Activated naive CD8-positive, alpha-beta T cell treated with anti-CD3 and anti-CD28 coated beads, Interleukin-2, amount 10 ng/mL, durations not matched to agents 7 days and 5 days (primary cell): ENCODE results near the gene PDE4D. TPM values are rescaled to one million over a fixed set of nuclear protein-coding genes. Genes with fewer than 3 reads are reported as not detected.

Source experiments
- ATAC-seq: fragments of 150-1000 bp; cut with Tn5 transposase; one replicate; pipeline ENCODE4 v1.10.0; 2021; ENCODE audit warnings: low read depth, moderate library complexity
- POLR2A ChIA-PET: fragments of 350-600 bp; sonication (Branson Sonifier 250); formaldehyde crosslinking; loops from one replicate; lab custom pipeline; 2021; ENCODE audit warnings: antibody characterized with exemption; lab: Charles Lee
- DNase-seq: peaks from one replicate; pipeline ENCODE4 v3.0.0; 2021
- H3K27ac Mint-ChIP-seq: one replicate; pipeline ENCODE4 v1.8.0; 2022; ENCODE audit warnings: mild to moderate bottlenecking, mixed read lengths
- H3K27me3 Mint-ChIP-seq: one replicate; pipeline ENCODE4 v1.8.0; 2022; ENCODE audit warnings: mild to moderate bottlenecking, moderate library complexity, mixed read lengths
- H3K36me3 Mint-ChIP-seq: one replicate; pipeline ENCODE4 v1.8.0; 2021; ENCODE audit warnings: mild to moderate bottlenecking, mixed read lengths
- H3K4me1 Mint-ChIP-seq: one replicate; pipeline ENCODE4 v1.8.0; 2021; ENCODE audit warnings: mixed read lengths
- H3K4me3 Mint-ChIP-seq: one replicate; pipeline ENCODE4 v1.8.0; 2022; ENCODE audit warnings: mild to moderate bottlenecking, moderate library complexity, mixed read lengths
- H3K9me3 Mint-ChIP-seq: one replicate; pipeline ENCODE4 v1.8.0; 2021; ENCODE audit warnings: mixed read lengths
- total RNA-seq, 2 experiments: library from RNA; stranded (reverse); gene quantifications; one replicate each; pipeline ENCODE4 v1.2.3, GENCODE V29; 2021

The PDE4D gene
- total RNA-seq, 2 experiments from 2014 or later: 65.1 to 67.1 TPM

DNA sequence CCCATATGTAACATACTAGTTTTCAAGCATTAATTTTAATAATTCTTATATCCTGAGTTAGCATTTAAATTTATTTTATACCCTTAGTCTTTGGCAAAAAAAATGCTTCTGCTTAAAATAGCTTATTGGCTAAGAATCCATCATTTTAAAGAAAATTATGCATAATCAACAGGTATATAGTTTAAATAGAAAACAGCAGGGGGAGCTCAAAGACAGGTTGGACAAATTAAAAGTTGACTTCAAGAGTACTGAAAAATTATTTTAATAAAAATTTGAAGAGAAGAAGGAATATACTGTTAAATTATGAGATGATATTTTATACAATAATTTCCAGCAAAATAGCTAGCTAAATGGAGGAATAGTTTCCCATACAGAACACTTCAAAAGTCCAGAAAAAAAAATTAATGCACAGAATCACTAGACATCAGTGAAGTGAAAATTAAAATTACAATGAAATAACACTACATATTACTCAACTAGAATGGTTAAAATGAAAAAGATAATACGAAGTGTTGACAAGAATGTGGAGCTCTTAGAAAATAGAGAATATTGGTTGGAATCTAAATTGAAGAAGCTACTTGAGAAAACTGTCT, 387.1 kb downstream of the PDE4D start:
- H3K27ac Mint-ChIP-seq: no peak overlapping the region
- H3K4me1 Mint-ChIP-seq: no peaks in the 10 kb centered on the region
- H3K27me3 Mint-ChIP-seq: peaks cover 12% of the 10 kb centered on the region
- no peaks in the 10 kb centered on the region for H3K36me3 Mint-ChIP-seq
- POLR2A ChIA-PET: interaction anchor here (0.6 kb wide), 1 partner anchor 294 kb away, joined by 3 read pairs; no protein-coding TSS in a partner anchor
- H3K9me3 Mint-ChIP-seq: no peaks in the 10 kb centered on the region
- DNase-seq (no peak), ATAC-seq (no peak)
- H3K4me3 Mint-ChIP-seq: no peak overlapping the region

DNA sequence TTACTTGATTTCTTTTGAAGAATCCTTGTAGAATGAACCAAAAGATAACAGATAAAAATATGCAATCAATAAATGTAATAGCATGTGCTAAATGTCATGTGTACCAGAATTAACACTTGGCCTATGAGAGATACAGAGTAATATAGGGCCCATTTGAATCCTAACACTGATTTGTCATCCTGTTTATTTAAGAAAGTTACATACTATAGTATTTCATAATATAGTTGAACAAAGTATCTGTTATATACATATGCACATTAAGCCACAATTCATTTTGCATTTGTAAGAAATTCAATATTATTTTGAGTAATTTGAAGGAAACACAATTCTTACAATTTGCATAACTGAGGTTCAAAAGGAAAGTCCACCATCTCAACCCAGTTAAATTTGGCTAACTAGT, 389.5 kb downstream of the PDE4D start:
- ATAC-seq (no peak), DNase-seq (no peak)
- POLR2A ChIA-PET: no interaction called here
- H3K27me3 Mint-ChIP-seq: peaks cover 12% of the 10 kb centered on the region
- H3K9me3 Mint-ChIP-seq: no peaks in the 10 kb centered on the region
- no peak overlapping the region for H3K4me3 Mint-ChIP-seq
- no peak overlapping the region for H3K27ac Mint-ChIP-seq
- H3K36me3 Mint-ChIP-seq: no peaks in the 10 kb centered on the region
- H3K4me1 Mint-ChIP-seq: no peaks in the 10 kb centered on the region

DNA sequence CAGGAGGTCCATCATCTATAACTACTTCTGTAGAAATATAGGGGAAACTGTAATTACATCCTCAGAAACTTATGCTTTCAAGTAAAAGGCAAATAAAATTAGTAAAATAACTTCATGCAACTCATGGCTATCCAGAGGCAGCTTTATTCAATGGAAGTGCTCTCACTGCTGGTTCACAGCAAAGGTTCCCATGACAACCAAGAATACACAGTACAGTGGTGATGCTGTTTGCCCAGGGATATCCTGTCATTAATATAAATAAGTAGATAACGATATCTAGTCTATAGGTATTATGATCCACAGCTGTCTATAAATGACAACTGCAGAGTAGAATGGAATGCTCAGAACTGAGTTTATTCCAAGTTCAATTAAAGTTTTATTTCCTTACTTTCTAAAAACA, 390.3 kb downstream of the PDE4D start:
- no peaks in the 10 kb centered on the region for H3K36me3 Mint-ChIP-seq
- no peak overlapping the region for H3K4me3 Mint-ChIP-seq
- DNase-seq (no peak), ATAC-seq (no peak)
- POLR2A ChIA-PET: no interaction called here
- no peaks in the 10 kb centered on the region for H3K4me1 Mint-ChIP-seq
- peaks cover 17% of the 10 kb centered on the region for H3K27me3 Mint-ChIP-seq
- no peaks in the 10 kb centered on the region for H3K9me3 Mint-ChIP-seq
- H3K27ac Mint-ChIP-seq: no peak overlapping the region

DNA sequence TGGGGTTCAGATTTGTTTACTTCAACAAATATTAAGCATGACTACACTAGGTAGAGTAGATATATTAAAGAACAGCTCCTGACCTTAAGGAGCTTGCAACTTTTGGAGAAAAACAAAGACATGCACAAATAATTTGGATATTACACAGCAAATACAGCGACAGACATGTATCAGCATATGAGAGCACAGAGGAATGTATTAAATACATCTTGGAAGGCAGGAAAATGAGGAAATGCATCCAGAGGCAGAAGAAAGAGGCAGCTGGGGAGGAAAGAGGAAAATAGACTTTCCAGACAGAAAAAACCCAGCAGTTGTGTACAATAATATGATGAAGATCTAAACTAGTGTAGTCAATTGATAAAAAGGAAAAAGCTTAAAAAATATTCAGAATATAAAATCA, 392.2 kb downstream of the PDE4D start:
- H3K36me3 Mint-ChIP-seq: no peaks in the 10 kb centered on the region
- H3K9me3 Mint-ChIP-seq: no peaks in the 10 kb centered on the region
- H3K27ac Mint-ChIP-seq: no peak overlapping the region
- H3K4me1 Mint-ChIP-seq: no peaks in the 10 kb centered on the region
- ATAC-seq: no peak
- no peak overlapping the region for H3K4me3 Mint-ChIP-seq
- DNase-seq: no peak
- POLR2A ChIA-PET: no interaction called here
- H3K27me3 Mint-ChIP-seq: peaks cover 18% of the 10 kb centered on the region

DNA sequence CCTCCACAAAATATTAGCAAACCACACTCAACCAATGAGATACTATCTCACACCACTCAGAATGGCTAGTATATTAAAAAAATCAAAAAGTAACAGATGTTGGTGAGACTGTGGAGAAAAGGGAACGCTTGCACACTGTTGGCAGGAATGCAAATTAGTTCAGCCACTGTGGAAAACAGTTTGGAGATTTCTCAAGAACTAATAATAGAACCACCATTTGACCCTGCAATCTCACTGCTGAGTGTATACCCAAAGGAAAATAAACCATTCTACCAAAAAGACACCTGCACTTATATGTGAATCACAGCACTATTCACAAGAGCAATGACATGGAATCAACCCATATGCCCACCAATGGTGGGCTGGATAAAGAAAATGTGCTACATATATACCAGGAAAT, 393.5 kb downstream of the PDE4D start:
- Mint-ChIP-seq H3K4me1 (no peaks in the 10 kb centered on the region), H3K36me3 (no peaks in the 10 kb centered on the region), H3K9me3 (no peaks in the 10 kb centered on the region), H3K27me3 (peaks cover 18% of the 10 kb centered on the region), H3K27ac (no peak overlapping the region), H3K4me3 (no peak overlapping the region)
- DNase-seq (no peak), ATAC-seq (no peak)
- POLR2A ChIA-PET: no interaction called here

DNA sequence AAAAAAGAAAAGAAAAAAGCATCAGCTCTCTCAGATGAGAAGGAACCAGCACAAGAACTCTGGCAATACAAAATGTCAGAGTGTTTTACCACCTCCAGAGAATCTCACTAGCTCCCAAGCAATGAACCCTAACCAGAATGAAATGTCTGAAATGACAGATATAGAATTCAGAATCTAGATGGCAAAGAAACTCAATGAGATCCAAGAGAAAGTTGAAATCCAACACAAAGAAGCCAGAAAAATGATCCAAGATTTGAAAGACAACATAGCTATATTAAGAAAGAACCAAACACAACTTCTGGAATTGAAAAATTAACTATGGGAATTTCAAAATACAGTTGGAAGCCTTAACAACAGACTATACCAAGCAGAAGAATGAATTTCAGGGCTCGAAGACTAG, 396.3 kb downstream of the PDE4D start:
- Mint-ChIP-seq H3K4me1 (no peaks in the 10 kb centered on the region), H3K27me3 (peaks cover 14% of the 10 kb centered on the region), H3K36me3 (no peaks in the 10 kb centered on the region), H3K27ac (no peak overlapping the region), H3K4me3 (no peak overlapping the region), H3K9me3 (no peaks in the 10 kb centered on the region)
- DNase-seq (no peak), ATAC-seq (no peak)
- POLR2A ChIA-PET: no interaction called here

DNA sequence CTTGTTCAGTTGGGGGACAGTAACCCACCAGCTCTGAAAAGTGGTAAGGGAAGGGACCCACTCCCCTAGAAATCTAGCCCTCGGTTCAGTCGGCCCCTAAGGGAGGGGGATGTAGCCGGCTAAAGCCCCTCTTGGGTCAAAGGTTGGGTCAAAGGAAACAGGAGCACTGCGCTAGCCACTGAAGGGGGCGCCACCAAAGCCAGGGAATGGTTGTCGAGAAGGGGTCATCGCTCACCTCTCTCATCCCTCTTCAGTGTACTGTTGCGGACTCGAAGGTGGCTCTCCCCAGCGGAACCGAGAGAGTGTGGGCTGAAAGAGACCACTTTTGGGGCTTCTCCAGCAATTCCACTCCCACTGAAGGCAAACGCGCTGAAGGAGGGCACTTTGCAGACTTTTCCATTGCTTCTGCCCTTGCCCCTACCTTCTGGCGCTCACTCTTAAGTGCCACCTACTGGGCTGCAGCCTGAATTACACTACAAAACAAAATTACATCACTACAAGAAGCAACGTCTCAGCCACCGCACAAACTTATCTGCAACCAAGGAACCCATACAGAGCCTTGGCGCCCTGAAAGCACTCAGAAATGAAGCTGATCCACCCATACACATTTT, 396.9 kb downstream of the PDE4D start:
- Mint-ChIP-seq H3K27me3 (peaks cover 14% of the 10 kb centered on the region), H3K27ac (no peak overlapping the region), H3K4me3 (no peak overlapping the region), H3K4me1 (no peaks in the 10 kb centered on the region), H3K36me3 (no peaks in the 10 kb centered on the region), H3K9me3 (no peaks in the 10 kb centered on the region)
- DNase-seq (peak; percentile 26), ATAC-seq (no peak)
- POLR2A ChIA-PET: no interaction called here

DNA sequence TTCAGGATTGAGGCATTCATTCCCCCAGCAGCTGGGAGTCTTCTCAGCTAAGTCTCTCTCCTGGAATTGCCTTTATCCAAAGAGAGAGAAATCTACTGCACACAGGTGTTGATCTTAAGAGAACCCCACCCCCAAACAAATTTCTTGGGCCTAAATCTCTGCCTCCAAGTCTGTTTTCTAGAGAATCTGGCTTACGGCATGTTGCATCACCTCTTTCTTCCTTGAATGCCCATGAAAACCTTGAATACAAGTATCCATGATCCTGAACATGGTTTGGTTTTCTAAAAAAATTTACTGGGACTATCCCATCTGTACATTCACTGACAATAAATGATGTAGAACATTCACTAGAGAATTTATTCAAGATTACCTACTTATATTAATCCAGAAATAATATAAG, 401.6 kb downstream of the PDE4D start:
- Mint-ChIP-seq H3K27ac (no peak overlapping the region), H3K4me1 (no peaks in the 10 kb centered on the region), H3K27me3 (no peaks in the 10 kb centered on the region), H3K36me3 (no peaks in the 10 kb centered on the region), H3K4me3 (no peak overlapping the region), H3K9me3 (no peaks in the 10 kb centered on the region)
- ATAC-seq: no peak
- no peak for DNase-seq
- POLR2A ChIA-PET: no interaction called here

DNA sequence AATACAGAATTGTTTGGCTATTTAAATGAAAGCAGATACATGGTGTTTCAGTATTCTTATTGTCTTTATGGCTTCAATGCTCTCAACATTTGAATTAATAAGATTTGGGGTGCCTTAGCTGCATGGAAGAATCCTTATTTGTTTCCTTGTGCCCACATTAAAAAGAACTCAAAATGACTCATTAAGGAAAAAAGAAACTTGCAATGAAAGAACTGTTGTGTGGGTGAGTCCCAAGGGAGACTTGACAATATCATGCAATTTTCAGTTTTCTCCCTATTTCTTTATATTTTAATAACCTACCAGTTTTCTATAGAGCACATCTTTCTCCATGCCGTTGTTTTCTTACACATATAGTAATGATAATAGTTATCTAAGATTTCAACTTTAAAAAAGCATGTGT, 404.0 kb downstream of the PDE4D start:
- no peaks in the 10 kb centered on the region for H3K36me3 Mint-ChIP-seq
- no peak overlapping the region for H3K4me3 Mint-ChIP-seq
- no peaks in the 10 kb centered on the region for H3K27me3 Mint-ChIP-seq
- POLR2A ChIA-PET: no interaction called here
- H3K9me3 Mint-ChIP-seq: no peaks in the 10 kb centered on the region
- no peak for ATAC-seq
- H3K27ac Mint-ChIP-seq: no peak overlapping the region
- no peak for DNase-seq
- H3K4me1 Mint-ChIP-seq: no peaks in the 10 kb centered on the region

DNA sequence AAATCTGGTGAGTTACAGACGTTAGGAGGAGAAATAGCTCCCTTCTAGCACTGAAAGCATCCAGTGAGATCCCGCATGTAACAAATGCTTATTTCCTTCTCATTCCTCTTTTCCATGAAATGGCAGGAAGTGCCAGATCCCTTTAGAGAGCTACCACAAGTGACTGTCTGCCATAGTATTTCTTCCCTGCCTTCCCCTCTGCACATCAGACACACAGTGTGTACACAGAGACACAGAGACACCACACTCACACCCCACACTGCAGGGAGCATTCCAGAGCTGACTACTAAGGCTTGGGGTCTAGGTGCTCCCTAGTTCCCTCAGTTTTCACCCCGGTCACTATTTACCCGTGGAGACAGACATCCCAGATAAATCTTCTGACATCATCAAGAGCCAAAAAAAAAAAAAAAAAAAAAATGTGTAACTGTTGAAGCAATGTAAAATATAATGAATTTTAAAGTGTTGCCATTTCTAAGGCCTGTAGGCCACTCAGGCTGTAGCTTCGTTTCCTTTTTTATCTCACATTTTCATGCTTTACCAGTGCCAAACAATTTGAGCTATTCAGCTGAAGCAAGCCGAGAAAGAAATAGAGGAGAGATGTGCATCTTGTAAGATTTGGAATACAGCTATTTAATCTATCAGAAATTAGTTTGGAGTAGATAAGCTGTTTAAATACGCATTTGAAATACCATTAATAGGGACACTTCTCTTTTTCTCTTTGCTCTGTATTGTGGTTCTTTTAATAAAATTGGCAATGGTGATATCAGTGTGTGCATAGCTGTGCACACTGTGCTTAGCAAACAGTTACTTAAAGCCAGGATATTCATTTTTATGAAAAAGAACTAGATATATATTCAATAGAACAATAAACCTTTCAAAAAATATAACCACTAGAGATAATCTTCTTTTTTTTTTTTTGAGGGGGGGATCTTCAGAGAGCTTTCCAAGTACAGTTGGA, 405.5 kb downstream of the PDE4D start:
- no peaks in the 10 kb centered on the region for H3K36me3 Mint-ChIP-seq
- DNase-seq: no peak
- H3K27ac Mint-ChIP-seq: no peak overlapping the region
- H3K4me3 Mint-ChIP-seq: no peak overlapping the region
- H3K9me3 Mint-ChIP-seq: no peaks in the 10 kb centered on the region
- no peaks in the 10 kb centered on the region for H3K4me1 Mint-ChIP-seq
- POLR2A ChIA-PET: no interaction called here
- no peak for ATAC-seq
- H3K27me3 Mint-ChIP-seq: no peaks in the 10 kb centered on the region

DNA sequence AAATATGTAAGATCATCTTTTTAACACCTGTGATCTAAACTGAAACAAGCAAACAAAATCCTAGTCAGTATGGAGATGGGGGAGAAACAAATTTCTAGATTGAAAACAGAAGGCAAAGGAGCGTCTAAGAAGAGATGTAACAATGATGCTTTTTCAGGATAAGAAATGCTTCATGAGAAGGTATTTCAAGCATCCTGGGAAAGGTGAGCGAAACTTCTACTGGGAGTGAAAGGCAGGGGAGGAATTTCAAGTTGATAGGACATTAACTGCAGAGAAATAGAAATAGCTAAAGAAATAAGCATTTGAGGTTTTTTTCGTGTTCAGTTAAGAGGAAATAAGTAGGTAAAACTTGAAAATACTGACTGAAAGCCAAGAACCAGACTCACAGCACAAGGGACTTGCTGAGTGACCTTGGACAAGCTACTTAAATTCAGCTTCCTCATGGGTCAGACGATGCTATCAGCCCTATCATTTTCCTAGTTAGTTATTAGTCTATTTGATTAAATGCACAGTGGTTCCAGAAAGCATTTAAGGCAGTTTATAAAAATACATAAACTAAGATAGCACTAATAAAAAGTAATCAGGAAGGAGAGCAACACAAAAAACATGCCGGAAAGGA, 406.3 kb downstream of the PDE4D start:
- H3K4me3 Mint-ChIP-seq: no peak overlapping the region
- POLR2A ChIA-PET: no interaction called here
- H3K27me3 Mint-ChIP-seq: no peaks in the 10 kb centered on the region
- no peak overlapping the region for H3K27ac Mint-ChIP-seq
- no peaks in the 10 kb centered on the region for H3K36me3 Mint-ChIP-seq
- DNase-seq: no peak
- no peak for ATAC-seq
- H3K9me3 Mint-ChIP-seq: no peaks in the 10 kb centered on the region
- no peaks in the 10 kb centered on the region for H3K4me1 Mint-ChIP-seq

DNA sequence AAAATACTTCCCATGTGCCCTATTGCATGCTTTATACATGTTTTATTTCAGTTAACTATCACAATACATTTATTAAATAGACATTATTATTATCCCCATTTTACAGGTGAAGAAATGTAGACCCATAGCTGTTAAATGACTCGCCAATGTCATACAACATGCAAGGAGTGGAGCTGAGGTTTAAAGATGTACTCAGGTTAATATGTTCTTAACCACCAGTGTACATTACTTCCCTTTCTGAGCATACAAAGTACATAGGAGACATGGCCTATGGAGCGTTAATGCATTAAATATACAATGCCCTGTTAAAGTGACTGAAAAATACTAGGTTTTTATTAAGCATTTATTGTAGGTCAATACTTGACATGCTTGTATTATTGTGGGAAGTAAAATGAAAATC, 407.0 kb downstream of the PDE4D start:
- Mint-ChIP-seq H3K9me3 (no peaks in the 10 kb centered on the region), H3K36me3 (no peaks in the 10 kb centered on the region), H3K4me3 (no peak overlapping the region), H3K4me1 (no peaks in the 10 kb centered on the region), H3K27ac (no peak overlapping the region), H3K27me3 (peaks cover under 1% of the 10 kb centered on the region)
- DNase-seq (no peak), ATAC-seq (no peak)
- POLR2A ChIA-PET: no interaction called here

DNA sequence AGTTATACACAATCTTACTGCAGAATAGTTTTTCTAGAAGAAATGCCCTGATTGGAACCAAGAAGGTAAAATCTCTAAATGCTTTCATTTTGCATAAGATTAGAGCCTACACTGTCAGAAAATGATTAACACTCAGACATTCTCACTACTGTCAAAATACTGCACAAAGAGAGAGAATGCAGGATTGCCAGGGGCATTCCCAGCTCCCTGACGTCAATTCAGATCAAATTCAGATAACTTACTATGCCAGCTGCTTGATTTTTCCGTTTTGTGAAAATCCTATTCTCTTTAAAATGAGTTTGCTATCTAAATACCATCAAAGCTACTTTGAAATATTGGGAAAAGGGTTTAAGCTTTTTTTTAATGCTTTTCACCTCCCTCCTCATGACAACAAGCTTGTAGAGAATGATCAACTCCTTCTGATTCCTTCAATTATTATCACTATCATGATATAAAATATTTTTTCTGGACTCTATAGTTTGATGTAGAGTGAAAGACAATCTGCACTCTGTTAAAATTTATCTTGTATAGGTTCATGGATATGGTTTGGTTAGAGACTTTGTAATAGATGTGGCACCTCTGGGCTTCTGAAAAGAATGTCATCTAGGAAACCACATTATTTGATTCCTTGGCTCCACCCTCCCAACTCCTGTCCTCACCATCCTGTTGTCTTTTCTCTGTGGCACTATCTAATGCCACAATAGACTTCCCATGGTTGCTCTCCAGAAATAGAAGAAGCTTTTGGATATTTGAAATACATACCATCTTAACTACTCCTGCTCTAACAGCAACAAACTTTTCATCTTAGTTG, 407.7 kb downstream of the PDE4D start:
- Mint-ChIP-seq H3K4me1 (no peaks in the 10 kb centered on the region), H3K4me3 (no peak overlapping the region), H3K27ac (no peak overlapping the region), H3K27me3 (peaks cover 2% of the 10 kb centered on the region), H3K9me3 (no peaks in the 10 kb centered on the region), H3K36me3 (no peaks in the 10 kb centered on the region)
- DNase-seq (no peak), ATAC-seq (no peak)
- POLR2A ChIA-PET: no interaction called here
